ENCODE measurements around the gene SIK2. TPM values are rescaled to one million over a fixed set of nuclear protein-coding genes. Genes with fewer than 3 reads are reported as not detected.

SIK2 gene
- total RNA-seq, 3 donors from 2014 or later (not counting 1 experiment from before 2014, with no cell fraction given), result 7.1 to 14.3 (median 8.4) TPM

DNA sequence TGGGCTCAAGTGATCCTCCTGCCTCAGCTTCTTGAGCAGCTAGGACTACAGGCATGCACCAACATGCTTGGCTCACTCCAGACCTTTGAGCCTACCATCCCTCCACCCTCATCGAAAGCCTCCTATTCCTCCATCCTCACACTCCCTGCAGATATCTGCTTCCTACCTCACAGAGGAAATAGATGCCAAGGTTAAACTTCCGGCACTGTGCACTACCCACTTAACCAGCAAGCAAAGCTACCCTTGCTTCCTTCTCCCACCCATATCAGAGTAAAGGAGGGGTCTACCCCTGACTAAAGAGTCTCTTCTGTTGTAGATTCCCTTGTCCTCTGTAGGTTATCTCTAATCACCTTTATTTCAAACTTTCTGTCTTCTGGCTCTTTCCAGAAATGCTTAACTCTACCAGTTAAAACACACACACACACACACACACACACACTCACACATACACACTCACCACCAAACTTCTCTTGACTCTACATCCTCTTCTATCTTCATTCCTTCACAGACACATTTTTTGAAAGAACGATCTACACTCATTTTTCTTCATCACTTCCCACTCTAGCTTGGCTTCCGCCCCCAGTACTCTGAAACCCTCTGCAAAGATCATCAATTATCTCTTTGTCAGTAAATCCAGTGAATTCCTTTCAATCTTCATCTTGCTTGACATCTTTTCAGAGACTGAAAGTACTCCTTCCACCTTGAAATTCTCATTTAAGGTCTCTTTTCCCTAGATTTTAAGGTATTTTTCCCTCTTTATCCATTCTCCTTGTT is 10.9 kb upstream of the SIK2 start:
- intact Hi-C loops (cut with micrococcal nuclease), result no loop called here
- no peaks in the 10 kb centered on the region for H3K4me1 ChIP-seq (ENCODE audit: control insufficient read depth, insufficient read depth, low read length)
- H3K4me3 ChIP-seq (ENCODE audit: low read length), result no peak overlapping the region
- no peaks in the 10 kb centered on the region for H3K36me3 Mint-ChIP-seq
- no peak overlapping the region for H3K4me3 Mint-ChIP-seq
- no peak for ATAC-seq
- no peak for DNase-seq
- H3K4me1 Mint-ChIP-seq, result no peaks in the 10 kb centered on the region
- no peak for TF ChIP-seq CTCF (IDR thresholded peaks at IDR 0.05)
- H3K36me3 ChIP-seq (ENCODE audit: control insufficient read depth, insufficient read depth, low read length), result no peaks in the 10 kb centered on the region
- H3K27me3 ChIP-seq (ENCODE audit: control insufficient read depth, insufficient read depth, low read length), result no peaks in the 10 kb centered on the region
- H3K9me3 ChIP-seq (ENCODE audit: control insufficient read depth, insufficient read depth, low read length), result no peaks in the 10 kb centered on the region
- H3K27ac Mint-ChIP-seq, result no peak overlapping the region
- no peaks in the 10 kb centered on the region for H3K9me3 Mint-ChIP-seq
- WGBS (ENCODE audit: insufficient coverage), result 65% methylated on average over 4 of the region's 4 CpGs
- H3K27ac ChIP-seq (ENCODE audit: low read length), result no peak overlapping the region
- H3K27me3 Mint-ChIP-seq (ENCODE audit: low read depth in 2 of 2), result peaks cover 0 to 3% of the 10 kb centered on the region in 2 donors

- no peak overlapping the region for H3K4me3 ChIP-seq (ENCODE audit: low read length)
- H3K9me3 Mint-ChIP-seq, result no peaks in the 10 kb centered on the region
- intact Hi-C loops (cut with micrococcal nuclease), result no loop called here
- TF ChIP-seq CTCF (IDR thresholded peaks at IDR 0.05), result no peak
- no peaks in the 10 kb centered on the region for H3K36me3 Mint-ChIP-seq
- ATAC-seq (no peak), DNase-seq (no peak)
- peaks cover 0 to 3% of the 10 kb centered on the region in 2 donors for H3K27me3 Mint-ChIP-seq (ENCODE audit: low read depth in 2 of 2)
- H3K27ac ChIP-seq (ENCODE audit: low read length), result no peak overlapping the region
- H3K27ac Mint-ChIP-seq, result no peak overlapping the region
- no peaks in the 10 kb centered on the region for H3K9me3 ChIP-seq (ENCODE audit: control insufficient read depth, insufficient read depth, low read length)
- H3K36me3 ChIP-seq (ENCODE audit: control insufficient read depth, insufficient read depth, low read length), result no peaks in the 10 kb centered on the region
- H3K27me3 ChIP-seq (ENCODE audit: control insufficient read depth, insufficient read depth, low read length), result no peaks in the 10 kb centered on the region
- H3K4me1 ChIP-seq (ENCODE audit: control insufficient read depth, insufficient read depth, low read length), result no peaks in the 10 kb centered on the region
- no peaks in the 10 kb centered on the region for H3K4me1 Mint-ChIP-seq
- no peak overlapping the region for H3K4me3 Mint-ChIP-seq
These were observed 9.8 kb upstream of the SIK2 start for GRCh38 chr11:111592491-111592890.

DNA sequence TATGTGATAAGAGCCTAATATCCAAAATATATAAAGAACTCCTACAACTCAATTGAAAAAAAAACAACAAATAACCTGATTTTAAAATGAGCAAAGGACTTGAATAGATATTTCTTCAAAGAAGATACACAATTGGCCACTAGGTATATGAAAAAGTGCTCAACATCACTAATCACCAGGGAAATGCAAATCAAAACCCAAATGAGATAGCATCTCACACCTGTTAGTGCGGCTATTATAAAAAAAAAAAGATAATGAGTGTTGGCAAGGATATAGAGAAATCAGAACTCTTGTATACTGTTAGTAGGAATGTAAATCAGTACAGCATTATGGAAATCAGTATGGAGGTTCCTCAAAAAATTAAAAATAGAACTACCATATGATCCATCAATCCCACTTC is 5.9 kb upstream of the SIK2 start:
- no peak for TF ChIP-seq CTCF (IDR thresholded peaks at IDR 0.05)
- H3K4me1 ChIP-seq (ENCODE audit: control insufficient read depth, insufficient read depth, low read length), result peaks cover under 1% of the 10 kb centered on the region
- no peaks in the 10 kb centered on the region for H3K27me3 ChIP-seq (ENCODE audit: control insufficient read depth, insufficient read depth, low read length)
- no peak overlapping the region for H3K27ac ChIP-seq (ENCODE audit: low read length)
- WGBS (ENCODE audit: insufficient coverage), result no CpG with 5 or more reads among the region's 1 CpG
- Mint-ChIP-seq H3K36me3 (no peaks in the 10 kb centered on the region), H3K9me3 (no peaks in the 10 kb centered on the region), H3K4me1 (peaks cover 0 to 6% of the 10 kb centered on the region in 2 donors), H3K27me3 (ENCODE audit: low read depth in 2 of 2) (no peaks in the 10 kb centered on the region), H3K27ac (no peak overlapping the region), H3K4me3 (no peak overlapping the region)
- no peaks in the 10 kb centered on the region for H3K9me3 ChIP-seq (ENCODE audit: control insufficient read depth, insufficient read depth, low read length)
- no peak overlapping the region for H3K4me3 ChIP-seq (ENCODE audit: low read length)
- intact Hi-C loops (cut with micrococcal nuclease), result no loop called here
- DNase-seq (no peak), ATAC-seq (no peak)
- no peaks in the 10 kb centered on the region for H3K36me3 ChIP-seq (ENCODE audit: control insufficient read depth, insufficient read depth, low read length)

DNA sequence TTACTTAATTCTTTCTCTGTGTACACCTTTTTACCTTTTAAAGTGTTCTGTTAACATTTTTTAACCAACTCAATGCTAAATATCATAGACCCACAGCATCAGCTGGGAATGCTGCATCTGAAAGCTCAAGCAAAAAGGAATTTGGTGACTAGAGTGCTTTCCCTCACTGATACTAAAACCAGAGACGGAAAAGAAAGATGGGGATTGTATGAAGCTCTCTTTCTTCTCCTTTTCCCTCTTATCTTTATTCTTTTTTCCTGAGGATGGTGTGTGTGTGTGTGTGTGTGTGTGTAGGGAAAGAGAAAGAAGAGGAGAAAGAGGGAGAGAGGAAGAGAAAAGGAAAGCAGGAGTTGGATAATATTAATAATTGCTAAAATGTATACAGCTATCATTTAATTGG is 4.1 kb upstream of the SIK2 start:
- H3K27ac ChIP-seq (ENCODE audit: low read length), result no peak overlapping the region
- peaks cover 9% of the 10 kb centered on the region for H3K4me1 ChIP-seq (ENCODE audit: control insufficient read depth, insufficient read depth, low read length)
- no peak overlapping the region for H3K4me3 ChIP-seq (ENCODE audit: low read length)
- H3K36me3 Mint-ChIP-seq, result no peaks in the 10 kb centered on the region
- H3K27me3 Mint-ChIP-seq (ENCODE audit: low read depth in 2 of 2), result no peaks in the 10 kb centered on the region
- H3K4me3 Mint-ChIP-seq, result no peak overlapping the region
- no peaks in the 10 kb centered on the region for H3K27me3 ChIP-seq (ENCODE audit: control insufficient read depth, insufficient read depth, low read length)
- no peak for TF ChIP-seq CTCF (IDR thresholded peaks at IDR 0.05)
- no CpG with 5 or more reads among the region's 1 CpG for WGBS (ENCODE audit: insufficient coverage)
- no peak for DNase-seq
- H3K36me3 ChIP-seq (ENCODE audit: control insufficient read depth, insufficient read depth, low read length), result no peaks in the 10 kb centered on the region
- no peaks in the 10 kb centered on the region for H3K9me3 ChIP-seq (ENCODE audit: control insufficient read depth, insufficient read depth, low read length)
- ATAC-seq, result no peak
- peaks cover 8 to 14% of the 10 kb centered on the region in 2 donors for H3K4me1 Mint-ChIP-seq
- intact Hi-C loops (cut with micrococcal nuclease), result no loop called here
- no peaks in the 10 kb centered on the region for H3K9me3 Mint-ChIP-seq
- H3K27ac Mint-ChIP-seq, result peak overlapping the region; percentile 60 to 62

All from natural killer cell (primary cell).